ENCODE data around the gene INCENP. TPM values are rescaled to one million over a fixed set of nuclear protein-coding genes. Genes with fewer than 3 reads are reported as not detected.
"Not testable (repeated sequence)": the region's sequence is repeated elsewhere in the genome, so short reads cannot be mapped to it uniquely, and the experiment has no call there.

The INCENP gene
- polyA plus RNA-seq, 3 donors = 3.6 to 4.3 (median 4.0) TPM

- H3K27ac ChIP-seq (ENCODE audit: low read depth, low read length) = no peak overlapping the region
- 94 to 99% (median 98%) methylated on average over 9 of the region's 9 CpGs for WGBS, 3 donors
These were observed 27.9 kb downstream of the INCENP start for GRCh38 chr11:62151737-62152102.

- WGBS, 3 donors = 87 to 93% (median 89%) methylated on average over 14 of the region's 14 CpGs
- H3K27ac ChIP-seq (ENCODE audit: low read depth, low read length) = no peak overlapping the region
These were observed 28.7 kb downstream of the INCENP start for GRCh38 chr11:62152245-62153086.

- 72 to 89% (median 74%) methylated on average over 2 of the region's 2 CpGs for WGBS, 3 donors
- no peak overlapping the region for H3K27ac ChIP-seq (ENCODE audit: low read depth, low read length)
These were observed 29.2 kb downstream of the INCENP start for GRCh38 chr11:62153087-62153395.

DNA sequence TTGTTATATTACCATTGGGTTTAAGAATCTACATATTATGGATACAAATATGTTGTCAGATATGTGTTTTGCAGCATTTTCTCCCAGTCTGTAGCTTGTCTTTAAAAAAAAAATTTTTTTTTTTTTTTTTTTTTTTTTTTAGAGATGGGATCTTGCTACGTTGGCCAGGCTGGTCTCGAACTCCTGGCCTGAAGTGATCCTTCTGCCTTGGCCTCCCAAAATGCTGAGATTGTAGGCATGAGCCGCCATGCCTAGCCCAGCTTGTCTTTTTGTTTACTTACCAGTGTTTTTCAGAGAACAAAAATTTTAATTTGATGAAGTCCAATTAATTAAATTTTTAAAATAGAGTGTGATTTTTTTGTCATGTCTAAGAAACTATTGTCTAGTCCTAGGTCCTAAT lies 29.8 kb downstream of the INCENP start:
- WGBS, 3 donors = 77 to 83% (median 82%) methylated on average over 3 of the region's 3 CpGs
- H3K27ac ChIP-seq (ENCODE audit: low read depth, low read length) = no peak overlapping the region

DNA sequence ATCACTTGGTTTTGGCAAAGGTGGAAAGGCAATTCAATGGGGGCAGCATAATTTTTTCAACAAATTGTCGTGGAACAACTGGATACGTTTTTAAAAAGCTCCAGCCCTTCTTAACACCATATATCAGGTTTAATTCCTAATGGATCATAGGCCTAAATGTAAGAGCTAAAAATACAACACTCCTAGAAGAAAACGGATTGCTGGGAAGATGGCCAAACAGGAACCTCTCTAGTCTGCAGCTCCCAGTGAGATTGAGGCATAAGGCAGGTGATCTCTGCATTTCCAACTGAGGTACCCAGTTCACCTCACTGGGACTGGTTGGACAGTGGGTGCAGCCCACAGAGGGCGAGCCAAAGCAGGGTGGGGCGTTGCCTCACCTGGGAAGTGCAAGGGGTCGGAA lies 33.8 kb downstream of the INCENP start:
- 57 to 67% (median 58%) methylated on average over 6 of the region's 6 CpGs for WGBS, 3 donors
- no peak overlapping the region for H3K27ac ChIP-seq (ENCODE audit: low read depth, low read length)

DNA sequence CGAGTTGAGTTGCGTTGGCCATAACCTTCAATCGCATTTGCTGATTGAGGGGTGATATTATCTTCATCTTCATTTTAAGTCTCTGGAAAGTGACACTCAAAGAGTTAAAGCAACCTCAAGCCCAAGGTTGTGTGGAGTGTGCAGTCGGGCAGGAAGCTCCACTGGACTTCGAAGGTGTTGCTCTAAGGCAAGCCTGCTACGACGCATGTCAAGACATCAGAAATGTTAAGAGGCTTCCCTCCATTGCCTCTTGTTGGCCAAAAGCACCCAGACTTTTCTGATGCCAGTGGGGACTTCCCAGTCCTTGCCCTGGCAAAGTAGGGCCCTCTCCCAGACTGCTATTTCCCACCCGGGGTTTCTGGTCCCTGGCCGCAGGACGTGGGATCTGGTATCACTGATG lies 42.6 kb downstream of the INCENP start:
- no peak overlapping the region for H3K27ac ChIP-seq (ENCODE audit: low read depth, low read length)
- WGBS, 3 donors = 75 to 88% (median 83%) methylated on average over 10 of the region's 10 CpGs

- H3K27ac ChIP-seq (ENCODE audit: low read depth, low read length) = no peak overlapping the region
- 59 to 79% (median 68%) methylated on average over 10 of the region's 10 CpGs for WGBS, 3 donors
These were observed 45.6 kb downstream of the INCENP start for GRCh38 chr11:62169448-62169847.

DNA sequence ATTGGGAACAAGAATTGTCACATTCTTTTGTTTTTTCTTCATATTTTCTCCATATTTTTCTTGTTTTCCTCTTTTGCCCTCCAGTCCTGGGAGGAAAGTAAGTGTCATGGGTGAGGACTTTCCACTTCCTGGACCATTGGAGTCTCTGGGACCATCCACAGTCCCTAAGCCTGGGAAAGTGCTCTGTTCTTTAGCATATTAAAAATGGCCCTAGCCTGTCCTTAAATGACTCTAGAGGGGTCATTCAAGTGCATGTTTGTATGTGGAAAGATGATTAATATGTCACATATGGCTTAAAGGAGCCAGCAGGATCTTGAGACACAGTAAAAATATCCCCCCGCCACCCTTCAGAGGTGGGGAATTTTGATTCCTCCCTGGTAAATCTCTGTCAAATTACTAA lies 46.1 kb downstream of the INCENP start:
- no peak overlapping the region for H3K27ac ChIP-seq (ENCODE audit: low read depth, low read length)
- WGBS, 3 donors = 75 to 83% (median 83%) methylated on average over 1 of the region's 1 CpG

DNA sequence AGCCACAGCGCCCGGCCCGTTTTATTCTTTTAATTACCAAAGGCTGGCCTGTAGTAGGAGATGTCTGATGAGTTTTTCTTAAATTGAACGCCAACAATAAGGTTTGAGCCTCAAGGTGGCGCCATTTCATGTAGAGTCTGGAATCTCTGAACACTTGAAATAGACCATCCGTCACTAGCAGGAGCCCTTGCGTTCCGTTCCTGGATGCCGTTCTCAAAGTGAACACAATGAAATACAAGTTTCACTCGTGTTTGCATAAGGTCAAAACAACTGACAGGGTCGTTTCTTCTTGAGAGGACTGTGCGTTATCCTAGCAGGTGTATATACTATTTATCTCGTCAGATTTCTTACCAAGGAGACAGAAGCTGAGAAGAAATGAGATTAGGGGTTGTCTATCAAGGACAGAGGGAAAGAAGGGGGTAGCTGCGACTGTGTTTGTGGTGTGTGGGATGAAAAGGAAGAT lies 47.5 kb downstream of the INCENP start:
- H3K27ac ChIP-seq (ENCODE audit: low read depth, low read length) = no peak overlapping the region
- WGBS, 3 donors = 3 to 6% (median 4%) methylated on average over 14 of the region's 14 CpGs

- 53 to 63% (median 60%) methylated on average over 7 of the region's 7 CpGs for WGBS, 3 donors
- no peak overlapping the region for H3K27ac ChIP-seq (ENCODE audit: low read depth, low read length)
These were observed 48.5 kb downstream of the INCENP start for GRCh38 chr11:62172294-62172693.

GRCh38 chr11:62176766-62177165 lies 53.0 kb downstream of the INCENP start:
- H3K27ac ChIP-seq (ENCODE audit: low read depth, low read length) = no peak overlapping the region
- WGBS, 3 donors = 71 to 91% (median 86%) methylated on average over 3 of the region's 3 CpGs

DNA sequence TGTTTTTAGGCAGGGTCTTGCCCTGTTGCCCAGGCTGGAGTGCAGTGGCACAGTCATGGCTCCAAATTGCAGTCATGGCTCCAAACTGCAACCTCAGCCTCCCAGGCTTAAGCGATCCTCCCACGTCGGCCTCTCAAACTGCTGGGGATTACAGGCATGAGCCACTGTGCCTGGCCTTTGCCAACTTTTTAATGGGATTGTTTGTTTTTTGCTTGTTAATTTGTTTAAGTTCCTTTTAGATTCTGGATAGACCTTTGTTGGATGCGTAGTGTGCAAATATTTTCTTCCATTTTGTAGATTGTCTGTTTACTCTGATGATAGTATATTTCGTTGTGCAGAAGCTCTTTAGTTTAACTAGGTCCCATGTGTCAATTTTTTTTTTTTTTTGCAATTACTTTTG lies 56.2 kb downstream of the INCENP start:
- 77 to 89% (median 87%) methylated on average over 5 of the region's 5 CpGs for WGBS, 3 donors
- H3K27ac ChIP-seq (ENCODE audit: low read depth, low read length) = no peak overlapping the region

- 65 to 95% (median 94%) methylated on average over 2 of the region's 2 CpGs for WGBS, 3 donors
- H3K27ac ChIP-seq (ENCODE audit: low read depth, low read length) = no peak overlapping the region
These were observed 57.3 kb downstream of the INCENP start for GRCh38 chr11:62181097-62181496.

DNA sequence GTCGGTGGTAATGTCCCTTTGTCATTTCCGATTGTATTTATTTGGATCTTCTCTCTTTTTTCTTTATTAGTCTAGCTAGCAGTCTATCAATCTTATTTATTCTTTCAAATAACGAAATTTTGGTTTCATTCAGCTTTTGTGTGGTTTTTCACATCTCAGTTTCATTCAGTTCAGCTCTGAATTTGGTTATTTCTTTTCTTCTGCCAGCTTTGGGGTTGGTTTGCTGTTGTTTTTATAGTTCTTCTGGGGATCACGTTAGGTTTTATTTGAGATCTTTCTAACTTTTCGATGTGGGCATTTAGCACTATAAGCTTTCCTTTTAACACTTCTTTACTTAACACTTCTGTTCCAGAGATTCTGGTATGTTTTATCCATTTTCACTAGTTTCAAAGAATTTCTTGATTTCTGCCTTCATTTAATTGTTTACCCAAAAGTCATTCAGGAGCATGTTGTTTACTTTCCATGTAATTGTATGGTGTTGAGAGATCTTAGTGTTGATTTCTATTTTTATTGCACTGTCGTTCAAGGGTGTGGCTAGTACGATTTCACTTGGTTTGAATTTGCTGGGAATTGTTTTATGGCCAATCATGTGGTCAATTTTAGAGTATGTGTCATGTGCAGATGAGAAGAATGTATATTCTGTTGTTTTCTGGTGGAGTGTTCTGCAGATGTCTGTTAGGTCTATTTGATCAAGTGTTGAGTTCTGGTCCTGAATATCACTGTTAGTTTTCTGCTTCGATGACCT lies 58.5 kb downstream of the INCENP start:
- H3K27ac ChIP-seq (ENCODE audit: low read depth, low read length) = no peak overlapping the region
- WGBS, 3 donors = 64 to 80% (median 75%) methylated on average over 8 of the region's 8 CpGs

- 45 to 90% (median 66%) methylated on average over 2 of the region's 2 CpGs for WGBS, 3 donors
- H3K27ac ChIP-seq (ENCODE audit: low read depth, low read length) = no peak overlapping the region
These were observed 62.4 kb downstream of the INCENP start for GRCh38 chr11:62186195-62186594.

DNA sequence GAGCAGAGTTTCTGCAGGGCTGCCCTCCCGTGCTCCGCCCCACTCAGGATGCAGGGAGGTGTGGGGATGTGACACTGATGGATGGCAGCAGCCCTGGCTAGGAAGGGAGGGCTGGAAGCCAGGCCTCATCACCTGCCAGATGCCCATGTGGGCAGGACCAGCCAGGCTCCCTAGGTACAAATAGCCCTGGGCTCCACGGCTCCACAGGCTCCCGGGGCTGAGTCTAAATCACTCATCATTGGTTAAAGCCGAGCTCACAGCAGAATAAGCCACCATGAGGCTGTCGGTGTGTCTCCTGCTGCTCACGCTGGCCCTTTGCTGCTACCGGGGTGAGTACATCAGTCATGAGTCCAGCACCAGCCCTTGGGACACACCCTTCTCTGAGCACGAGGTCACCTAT lies 66.2 kb downstream of the INCENP start, which contains the start of gene SCGB1D1:
TSS of gene SCGB1D1 (plus strand) at position 206 of the 400 bp plus-strand sequence. CDS start at position 275, 69 bp downstream.
- H3K27ac ChIP-seq (ENCODE audit: low read depth, low read length) = no peak within 1 kb of the TSS
- WGBS, 3 donors = 58 to 74% (median 71%) methylated on average over 9 of the region's 9 CpGs

DNA sequence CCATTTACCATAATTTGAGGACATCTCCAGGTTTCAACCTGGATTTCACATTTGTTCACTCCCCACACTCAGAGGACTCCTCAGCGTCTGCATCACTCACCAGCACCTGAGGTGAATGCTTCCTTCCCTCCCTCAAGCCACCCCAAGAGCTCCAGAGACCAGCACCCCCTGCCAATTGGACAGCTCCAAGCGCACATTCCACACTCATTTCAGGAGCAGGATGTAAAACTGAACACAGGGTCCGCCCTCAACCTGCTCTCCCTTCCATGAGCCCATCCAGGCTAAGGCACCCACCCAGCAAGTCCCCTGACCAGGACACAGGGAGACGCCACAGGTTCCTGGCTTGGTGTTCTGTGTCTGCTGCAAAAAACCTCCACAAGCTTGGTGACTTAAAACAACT lies 70.1 kb downstream of the INCENP start:
- 70 to 73% (median 70%) methylated on average over 4 of the region's 4 CpGs for WGBS, 3 donors
- H3K27ac ChIP-seq (ENCODE audit: low read depth, low read length) = no peak overlapping the region

- WGBS, 3 donors = 13 to 15% (median 13%) methylated on average over 4 to 5 of the region's 9 CpGs
- not testable (repeated sequence) for H3K27ac ChIP-seq (ENCODE audit: low read depth, low read length)
These were observed 71.2 kb downstream of the INCENP start for GRCh38 chr11:62195010-62195409.

- WGBS, 3 donors = 61 to 69% (median 67%) methylated on average over 7 of the region's 7 CpGs
These were observed 72.1 kb downstream of the INCENP start for GRCh38 chr11:62195945-62196344.

GRCh38 chr11:62197400-62197799 lies 73.6 kb downstream of the INCENP start:
- H3K27ac ChIP-seq (ENCODE audit: low read depth, low read length) = not testable (repeated sequence)
- 68 to 100% (median 98%) methylated on average over 2 of the region's 2 CpGs for WGBS, 3 donors

More at GRCh38 chr11:62195945-62196344, 72.1 kb downstream of the INCENP start:
- H3K27ac ChIP-seq (ENCODE audit: low read depth, low read length) = no peak overlapping the region
